ENCODE data around the gene DTWD2.

- no peak for TF ChIP-seq CTCF (IDR thresholded peaks at IDR 0.05; ENCODE audit: low read depth, low read length, poor library complexity, severe bottlenecking)
- TF ChIP-seq EZH2phosphoT487 (IDR thresholded peaks at IDR 0.05; ENCODE audit: borderline replicate concordance, low read length): no peak
These were observed 42.1 kb downstream of the DTWD2 start for GRCh38 chr5:118946138-118946800.

Measured in DOHH2 (cell line).